SK-N-SH (cell line): ENCODE data around the gene PFDN1. TPM values are rescaled to one million over a fixed set of nuclear protein-coding genes. Genes with fewer than 3 reads are reported as not detected.

Source experiments
- CTCF ChIA-PET: fragments of 300-600, 350-600 bp; formaldehyde crosslinking; extraction: SDS; loops from one replicate; lab custom pipeline; 2021; lab: Yijun Ruan, JAX
- POLR2A ChIA-PET: fragments of 350-600 bp; sonication (Branson Sonifier 250); formaldehyde crosslinking; extraction: SDS; loops from one replicate; lab custom pipeline; 2020; ENCODE audit warnings: antibody characterized with exemption, inconsistent platforms; lab: Yijun Ruan, JAX
- DNase-seq: peaks from one replicate; pipeline ENCODE4 v3.0.0; 2012
- H2AFZ ChIP-seq: fragments of 200-600 bp; sonication (generic); 2 replicates; pipeline ENCODE4 v1.8.1; 2016; ENCODE audit warnings: antibody characterized with exemption, mild to moderate bottlenecking, low read depth
- H3F3A ChIP-seq: fragments of 200-600 bp; sonication (generic); replicated peaks from 2 replicates; pipeline ENCODE3; 2016; ENCODE audit warnings: antibody characterized with exemption, mild to moderate bottlenecking; ENCODE audit not compliant: insufficient read depth
- H3K27ac ChIP-seq, 2 experiments: fragments of 200-500 bp in 1 of 2; fragments of 200-600 bp in 1 of 2; sonication (Bioruptor generic) in 1 of 2; sonication (generic), shearing (Covaris generic) in 1 of 2; 2 replicates each; pipeline versions ENCODE4 v1.5.1 to v1.6.1; 2014 to 2016; ENCODE audit warnings: low read depth in 2 of 2, inconsistent platforms in 1 of 2, low read length in 1 of 2, mild to moderate bottlenecking in 1 of 2, mixed read lengths in 1 of 2
- H3K27me3 ChIP-seq: fragments of 200-600 bp; sonication (generic), shearing (Covaris generic); 2 replicates; pipeline ENCODE4 v1.6.1; 2016; ENCODE audit warnings: mixed run types; ENCODE audit not compliant: insufficient read depth
- H3K36me3 ChIP-seq, 2 experiments: fragments of 200-500 bp in 1 of 2; fragments of 200-600 bp in 1 of 2; sonication (Bioruptor generic) in 1 of 2; sonication (generic) in 1 of 2; replicated peaks in 1 of 2; 2 replicates each; pipeline versions ENCODE3 to v1.5.1; 2014 to 2016; ENCODE audit warnings: low read length in 1 of 2, mild to moderate bottlenecking in 1 of 2; ENCODE audit not compliant: insufficient read depth in 2 of 2, control insufficient read depth in 1 of 2
- H3K4me1 ChIP-seq, 2 experiments: fragments of 200-500 bp in 1 of 2; fragments of 200-600 bp in 1 of 2; sonication (Bioruptor generic) in 1 of 2; sonication (generic), shearing (Covaris generic) in 1 of 2; 2 replicates each; pipeline versions ENCODE4 v1.5.1 to v1.6.1; 2014 to 2016; ENCODE audit warnings: low read depth in 1 of 2, low read length in 1 of 2, mixed run types in 1 of 2; ENCODE audit not compliant: insufficient read depth in 2 of 2, control insufficient read depth in 1 of 2
- H3K4me2 ChIP-seq: fragments of 200-600 bp; sonication (generic), shearing (Covaris generic); 2 replicates; pipeline ENCODE4 v1.6.1; 2017; ENCODE audit warnings: mixed run types
- H3K4me3 ChIP-seq, 2 experiments: fragments of 200-500 bp in 1 of 2; fragments of 200-600 bp in 1 of 2; sonication (Bioruptor generic) in 1 of 2; sonication (generic), shearing (Covaris generic) in 1 of 2; 2 replicates each; pipeline versions ENCODE4 v1.5.1 to v1.8.1; 2014 to 2016; ENCODE audit warnings: low read depth in 2 of 2, inconsistent platforms in 1 of 2, low read length in 1 of 2, mild to moderate bottlenecking in 1 of 2, mixed read lengths in 1 of 2, moderate library complexity in 1 of 2
- H3K79me2 ChIP-seq: fragments of 200-600 bp; sonication (generic); 2 replicates; pipeline ENCODE4 v1.8.1; 2017; ENCODE audit warnings: mild to moderate bottlenecking; ENCODE audit not compliant: insufficient read depth
- H3K9ac ChIP-seq: fragments of 200-600 bp; sonication (generic); 2 replicates; pipeline ENCODE4 v1.6.1; 2017; ENCODE audit warnings: mixed run types
- H3K9me2 ChIP-seq: fragments of 200-600 bp; sonication (generic); 2 replicates; pipeline ENCODE4 v1.6.1; 2017; ENCODE audit warnings: mixed run types
- H3K9me3 ChIP-seq: fragments of 200-600 bp; sonication (generic); 2 replicates; pipeline ENCODE4 v1.6.1; 2017; ENCODE audit warnings: mixed run types, mild to moderate bottlenecking, moderate library complexity
- H4K20me1 ChIP-seq: fragments of 200-600 bp; sonication (generic); 2 replicates; pipeline ENCODE4 v1.6.1; 2017; ENCODE audit warnings: mild to moderate bottlenecking, mixed run types; ENCODE audit not compliant: insufficient read depth
- CHD2 ChIP-seq: fragments of 150-350 bp; IDR thresholded peaks from 2 replicates; pipeline ENCODE4 v1.6.1; 2018; ENCODE audit warnings: low read length; ENCODE audit not compliant: partially characterized antibody
- CTCF ChIP-seq: fragments of 200-600 bp; sonication (generic); IDR thresholded peaks from 2 replicates; pipeline ENCODE4 v1.6.1; 2017; ENCODE audit warnings: antibody characterized with exemption, mild to moderate bottlenecking, moderate library complexity
- EP300 ChIP-seq, 2 experiments: IDR thresholded peaks; 2 replicates each; pipeline versions ENCODE4 v1.4.0 to v1.6.1; 2012; ENCODE audit warnings: borderline replicate concordance in 1 of 2, low read depth in 1 of 2, low read length in 1 of 2
- EZH2phosphoT487 ChIP-seq: fragments of 200-600 bp; sonication (generic); IDR thresholded peaks from 2 replicates; pipeline ENCODE4 v1.6.1; 2017; ENCODE audit warnings: low read depth, mixed run types, mild to moderate bottlenecking, antibody characterized with exemption, moderate library complexity, borderline replicate concordance
- FOSL2 ChIP-seq: IDR thresholded peaks from 2 replicates; pipeline ENCODE4 v1.4.0; 2012; ENCODE audit warnings: low read depth, mild to moderate bottlenecking, moderate library complexity, borderline replicate concordance
- GABPA ChIP-seq: IDR thresholded peaks from 2 replicates; pipeline ENCODE4 v1.4.0; 2012; ENCODE audit warnings: low read depth, mild to moderate bottlenecking
- GATA2 ChIP-seq: sonication (generic); formaldehyde crosslinking; IDR thresholded peaks from 2 replicates; pipeline ENCODE4 v1.5.0; 2020; ENCODE audit warnings: mild to moderate bottlenecking, missing genetic modification reagents
- IRF3 ChIP-seq: fragments of 150-350 bp; IDR thresholded peaks from 2 replicates; pipeline ENCODE4 v1.6.1; 2016; ENCODE audit warnings: mild to moderate bottlenecking, low read depth, low read length
- JUND ChIP-seq: IDR thresholded peaks from 2 replicates; pipeline ENCODE4 v1.4.0; 2012
- NFIC ChIP-seq: IDR thresholded peaks from 2 replicates; pipeline ENCODE4 v1.4.0; 2012; ENCODE audit warnings: borderline replicate concordance
- PBX3 ChIP-seq: IDR thresholded peaks from 2 replicates; pipeline ENCODE4; 2012
- RXRA ChIP-seq: IDR thresholded peaks from 2 replicates; pipeline ENCODE4 v1.4.0; 2012; ENCODE audit warnings: low read depth, mild to moderate bottlenecking, borderline replicate concordance
- TEAD4 ChIP-seq: IDR thresholded peaks from 2 replicates; pipeline ENCODE4 v1.4.0; 2012; ENCODE audit warnings: mild to moderate bottlenecking, borderline replicate concordance; ENCODE audit not compliant: insufficient read depth
- WGBS: methylation state at CpG from one replicate; pipeline ENCODE4 v1.1.6; 2017; ENCODE audit warnings: low lambda C conversion rate; 5-methylcytosine and 5-hydroxymethylcytosine counted together
- polyA plus RNA-seq, 3 experiments: library from polyadenylated mRNA; depleted of rRNA; stranded (reverse); fragments of >200 nt; gene quantifications; 2 replicates each; pipeline ENCODE4 v1.2.3, GENCODE V29; 2012
- TF ChIP-seq, protein P1 (sequence below): IDR thresholded peaks from 2 replicates; pipeline ENCODE4 v1.4.0; 2012; ENCODE audit warnings: low read depth

The PFDN1 gene
- polyA plus RNA-seq, 1 of the 3 experiments (the other 2 are of a cell fraction) = 55.2 TPM

- 91% methylated on average over 5 of the region's 6 CpGs for WGBS
- no peak for DNase-seq
- ChIA-PET CTCF (interaction anchor here (1.2 to 2.7 kb wide), 5 partner anchors 16 to 127 kb away, joined by 3 to 12 read pairs (median 4); partner anchors contain the start of gene HBEGF), POLR2A (no interaction called here)
- Histone ChIP-seq H3K36me3 (no peaks in the 10 kb centered on the region), H3K4me1 (peaks cover 16 to 19% of the 10 kb centered on the region in 2 experiments), H3K9me2 (no peaks in the 10 kb centered on the region), H3K4me3 (no peak overlapping the region), H2AFZ (no peak overlapping the region), H3K27ac (no peak overlapping the region), H3K9me3 (no peaks in the 10 kb centered on the region), H3K79me2 (no peaks in the 10 kb centered on the region), H3F3A (peaks cover 5% of the 10 kb centered on the region), H3K4me2 (no peak overlapping the region), H3K27me3 (no peaks in the 10 kb centered on the region), H3K9ac (no peak overlapping the region), H4K20me1 (no peaks in the 10 kb centered on the region)
- TF ChIP-seq TEAD4 (no peak), FOSL2 (no peak)
- TF ChIP-seq, protein P1, sequence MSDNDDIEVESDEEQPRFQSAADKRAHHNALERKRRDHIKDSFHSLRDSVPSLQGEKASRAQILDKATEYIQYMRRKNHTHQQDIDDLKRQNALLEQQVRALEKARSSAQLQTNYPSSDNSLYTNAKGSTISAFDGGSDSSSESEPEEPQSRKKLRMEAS = no peak
Measured at GRCh38 chr5:140236891-140237598, 65.9 kb downstream of the PFDN1 start.

GRCh38 chr5:140235791-140236551 lies 66.9 kb downstream of the PFDN1 start:
- Histone ChIP-seq H3K27ac (no peak overlapping the region), H3K9me2 (no peaks in the 10 kb centered on the region), H4K20me1 (no peaks in the 10 kb centered on the region), H3K4me3 (no peak overlapping the region), H3F3A (no peaks in the 10 kb centered on the region), H2AFZ (no peak overlapping the region), H3K4me2 (no peak overlapping the region), H3K36me3 (no peaks in the 10 kb centered on the region), H3K9me3 (no peaks in the 10 kb centered on the region), H3K79me2 (no peaks in the 10 kb centered on the region), H3K27me3 (no peaks in the 10 kb centered on the region), H3K4me1 (peaks cover 5 to 8% of the 10 kb centered on the region in 2 experiments; a peak in 3 of 4 replicates), H3K9ac (no peak overlapping the region)
- WGBS = 85% methylated on average over 11 of the region's 11 CpGs
- DNase-seq = no peak
- TF ChIP-seq CHD2 (no peak), PBX3 (no peak), JUND (no peak)
- POLR2A ChIA-PET = no interaction called here
- CTCF ChIA-PET = interaction anchor here (1.0 to 2.7 kb wide), 7 partner anchors 8 to 120 kb away, joined by 3 to 12 read pairs (median 4); partner anchors contain the start of genes CYSTM1 and HBEGF

- Histone ChIP-seq H3K9me3 (no peaks in the 10 kb centered on the region), H3K4me2 (no peak overlapping the region), H3K27me3 (no peaks in the 10 kb centered on the region), H2AFZ (no peak overlapping the region), H3K9ac (no peak overlapping the region), H4K20me1 (no peaks in the 10 kb centered on the region), H3K4me3 (no peak overlapping the region), H3K4me1 (no peaks in the 10 kb centered on the region), H3F3A (no peaks in the 10 kb centered on the region), H3K27ac (no peak overlapping the region), H3K79me2 (no peaks in the 10 kb centered on the region), H3K36me3 (no peaks in the 10 kb centered on the region), H3K9me2 (no peaks in the 10 kb centered on the region)
- 83% methylated on average over 4 of the region's 4 CpGs for WGBS
- ChIA-PET POLR2A (no interaction called here), CTCF (interaction anchor here (1.0 to 2.7 kb wide), 2 partner anchors 117 kb away, joined by 3 to 12 read pairs; no protein-coding TSS in a partner anchor)
- DNase-seq = no peak
- TF ChIP-seq CTCF = no peak
- TF ChIP-seq EZH2phosphoT487 = no peak
- no peak for TF ChIP-seq GATA2 (CRISPR knock-in tag)
- TF ChIP-seq EP300 (IDR thresholded peaks at IDR 0.05; ENCODE audit: borderline replicate concordance in 1 of 2, low read depth in 1 of 2, low read length in 1 of 2) = no peak
- TF ChIP-seq IRF3 = no peak
- TF ChIP-seq RXRA = no peak
- no peak for TF ChIP-seq GABPA
- TF ChIP-seq CHD2 = no peak
- TF ChIP-seq NFIC = no peak
Measured at GRCh38 chr5:140234377-140234989, 68.4 kb downstream of the PFDN1 start.
